ENCODE results near the gene CHKB. TPM values are rescaled to one million over a fixed set of nuclear protein-coding genes. Genes with fewer than 3 reads are reported as not detected.
"Not testable (repeated sequence)": the region's sequence is repeated elsewhere in the genome, so short reads cannot be mapped to it uniquely, and the experiment has no call there.

The CHKB gene
- total RNA-seq, 2 donors from 2014 or later = 52.1 to 112 TPM

DNA sequence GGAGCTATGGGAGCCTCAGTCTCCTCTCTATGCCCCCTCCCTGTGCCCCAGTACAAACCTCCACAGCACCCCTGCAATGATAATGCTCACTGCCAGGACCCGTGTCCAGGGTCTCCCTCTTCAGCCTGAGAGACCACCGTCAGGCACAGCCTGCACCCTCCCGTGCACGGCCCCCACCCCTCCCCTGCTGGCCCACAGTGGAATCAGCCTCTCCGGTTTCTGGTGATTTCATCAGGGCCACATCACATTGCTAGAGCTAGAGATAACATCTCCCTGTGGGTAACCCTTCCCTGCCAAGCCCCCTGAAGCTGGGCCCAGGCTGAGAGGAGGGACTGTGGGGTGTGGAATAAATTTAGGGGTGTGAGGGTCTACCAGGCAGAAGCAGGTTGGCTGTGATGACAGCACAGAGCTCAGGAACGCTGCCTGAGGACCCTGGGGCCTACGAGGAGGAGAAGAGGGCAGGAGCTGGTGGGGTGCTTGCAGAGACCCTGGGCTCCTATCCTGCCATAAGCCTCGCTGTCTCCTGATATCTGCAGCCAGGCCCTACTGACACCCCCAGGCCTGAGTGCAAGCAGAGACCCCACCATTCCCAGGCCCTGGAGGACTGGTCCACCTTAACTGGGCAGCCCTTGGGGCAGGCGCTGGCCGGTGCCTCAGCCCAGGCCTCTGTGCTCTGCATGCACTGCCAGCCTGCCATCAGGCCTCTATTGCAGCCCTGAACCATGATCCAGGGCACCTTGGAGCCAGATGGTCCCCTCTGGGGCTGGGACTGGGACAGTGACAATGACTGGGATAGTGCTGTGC, 36.9 kb downstream of the CHKB start, which contains the start of gene KLHDC7B:
Gene KLHDC7B, plus strand, starts transcription at position 378 of the 804 bp plus-strand sequence. Its CDS starts 345 bp downstream, at position 723.
- DNase-seq (ENCODE audit: low spot score) = no peak

DNA sequence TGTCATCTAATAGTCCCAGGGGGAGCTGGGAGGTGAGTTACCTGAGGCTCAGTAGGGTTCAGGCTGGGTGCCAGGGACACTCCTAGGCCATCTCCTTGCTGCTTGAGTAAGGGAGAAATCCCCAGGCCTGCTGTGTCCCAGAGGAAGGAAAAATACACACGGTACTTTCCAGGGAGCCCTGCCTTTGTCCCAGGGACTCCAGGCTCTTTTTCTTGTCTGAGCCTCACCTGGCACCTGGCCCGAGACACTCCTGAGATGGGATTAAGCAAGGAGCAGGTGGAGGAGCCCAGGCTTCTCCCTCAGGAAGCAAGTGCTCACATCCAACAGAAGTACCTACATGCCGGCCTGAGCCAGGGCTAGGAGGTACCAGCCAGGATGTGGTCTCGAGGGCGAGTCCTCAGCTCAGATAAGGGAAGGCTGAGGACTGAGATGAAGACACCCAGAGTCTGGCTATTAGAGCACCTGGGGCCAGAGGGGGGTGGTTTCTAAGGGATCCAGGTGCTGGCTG, 37.8 kb downstream of the CHKB start:
- Histone ChIP-seq H3K27ac (no peak overlapping the region), H3K36me3 (no peaks in the 10 kb centered on the region), H3K4me3 (no peak overlapping the region), H3K27me3 (replicated peaks; ENCODE audit: insufficient read depth) (peaks cover 4% of the 10 kb centered on the region), H3K4me1 (replicated peaks) (no peaks in the 10 kb centered on the region), H3K9me3 (no peaks in the 10 kb centered on the region)
- 67% methylated on average over 5 of the region's 5 CpGs for WGBS
- DNase-seq (ENCODE audit: low spot score) = no peak
- intact Hi-C loops (cut with DNase I) = no loop called here
- TF ChIP-seq CTCF (IDR thresholded peaks at IDR 0.05) (no peak), POLR2A (IDR thresholded peaks at IDR 0.05) (no peak), POLR2AphosphoS5 (IDR thresholded peaks at IDR 0.05) (no peak)

More for the DNA sequence above, 36.9 kb downstream of the CHKB start, which contains the start of gene KLHDC7B:
- Histone ChIP-seq H3K36me3 (no peaks in the 10 kb centered on the region), H3K27me3 (replicated peaks; ENCODE audit: insufficient read depth) (peaks cover 4% of the 10 kb centered on the region), H3K4me1 (replicated peaks) (no peaks in the 10 kb centered on the region), H3K9me3 (no peaks in the 10 kb centered on the region), H3K27ac (no peak within 1 kb of the TSS), H3K4me3 (no peak within 1 kb of the TSS)
- TF ChIP-seq POLR2AphosphoS5 (IDR thresholded peaks at IDR 0.05) (no peak), CTCF (IDR thresholded peaks at IDR 0.05) (no peak), POLR2A (IDR thresholded peaks at IDR 0.05) (no peak)
- 62% methylated on average over 10 of the region's 10 CpGs for WGBS
- intact Hi-C loops (cut with DNase I) = no loop called here

GRCh38 chr22:50544078-50544745, 38.4 kb downstream of the CHKB start:
- H3K4me1 ChIP-seq (replicated peaks) = no peaks in the 10 kb centered on the region
- peak; percentile 57 for DNase-seq (ENCODE audit: low spot score)
- H3K36me3 ChIP-seq = no peaks in the 10 kb centered on the region
- no peaks in the 10 kb centered on the region for H3K9me3 ChIP-seq
- 8% methylated on average over 52 of the region's 52 CpGs for WGBS
- intact Hi-C loops (cut with DNase I) = no loop called here
- peaks cover 4% of the 10 kb centered on the region for H3K27me3 ChIP-seq (replicated peaks; ENCODE audit: insufficient read depth)
- H3K4me3 ChIP-seq = no peak overlapping the region
- TF ChIP-seq CTCF (IDR thresholded peaks at IDR 0.05) (peak in 2 of 4 experiments; percentile 39 to 44), POLR2A (IDR thresholded peaks at IDR 0.05) (no peak)
- H3K27ac ChIP-seq = no peak overlapping the region

- no peak for DNase-seq (ENCODE audit: low spot score)
- Histone ChIP-seq H3K27me3 (replicated peaks; ENCODE audit: insufficient read depth) (peaks cover 4% of the 10 kb centered on the region), H3K4me3 (no peak overlapping the region), H3K27ac (no peak overlapping the region), H3K36me3 (no peaks in the 10 kb centered on the region), H3K4me1 (replicated peaks) (no peaks in the 10 kb centered on the region), H3K9me3 (no peaks in the 10 kb centered on the region)
- no peak for TF ChIP-seq POLR2A (IDR thresholded peaks at IDR 0.05)
- TF ChIP-seq CTCF (IDR thresholded peaks at IDR 0.05) = no peak
- TF ChIP-seq POLR2AphosphoS5 (IDR thresholded peaks at IDR 0.05) = no peak
- 92% methylated on average over 19 of the region's 19 CpGs for WGBS
- intact Hi-C loops (cut with DNase I) = no loop called here
Observed at GRCh38 chr22:50542416-50542927, 40.2 kb downstream of the CHKB start.

GRCh38 chr22:50541667-50542026, 41.0 kb downstream of the CHKB start:
- H3K36me3 ChIP-seq; H3K9me3 ChIP-seq; DNase-seq (ENCODE audit: low spot score); H3K27me3 ChIP-seq (replicated peaks; ENCODE audit: insufficient read depth); H3K4me1 ChIP-seq (replicated peaks); H3K4me3 ChIP-seq; intact Hi-C loops (cut with DNase I): not testable (repeated sequence)
- 59% methylated on average over 5 of the region's 5 CpGs for WGBS
- peak overlapping the region in 1 of 2 donors; percentile 9 for H3K27ac ChIP-seq

All from prostate gland (tissue), 2 donors.